ENCODE results near the gene TMEM238.
"Not testable (repeated sequence)": the region's sequence is repeated elsewhere in the genome, so short reads cannot be mapped to it uniquely, and the experiment has no call there.

TMEM238 gene

DNA sequence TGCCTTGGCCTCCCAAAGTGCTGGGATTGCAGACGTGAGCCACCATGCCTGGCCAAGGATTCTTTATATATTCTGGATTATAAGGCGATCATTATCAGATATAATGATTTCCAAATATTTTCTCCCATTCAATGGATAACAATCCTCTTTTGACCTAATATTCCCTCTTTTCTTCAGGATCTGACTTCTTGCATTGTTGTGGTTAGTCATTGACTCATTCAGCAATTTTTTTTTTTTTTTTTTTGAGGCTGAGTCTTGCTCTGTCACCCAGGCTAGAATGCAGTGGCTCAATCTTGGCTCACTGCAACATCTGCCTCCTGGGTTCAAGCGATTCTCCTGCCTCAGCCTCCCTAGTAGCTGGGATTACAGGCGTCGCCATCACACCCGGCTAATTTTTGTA lies 54.3 kb downstream of the TMEM238 start:
- not testable (repeated sequence) for H3K27ac Mint-ChIP-seq; DNase-seq; ATAC-seq; H3K4me3 Mint-ChIP-seq; H3K9me3 Mint-ChIP-seq; H3K36me3 Mint-ChIP-seq (ENCODE audit: low read depth); H3K4me1 Mint-ChIP-seq
- H3K27me3 Mint-ChIP-seq: peaks cover 11% of the 10 kb centered on the region

Measured in activated naive CD8-positive, alpha-beta T cell treated with anti-CD3 and anti-CD28 coated beads, Interleukin-2, amount 50 U/mL, for 24 hours (primary cell).